Fibroblast of lung (primary cell): ENCODE data around the gene VN1R2. TPM values are rescaled to one million over a fixed set of nuclear protein-coding genes. Genes with fewer than 3 reads are reported as not detected.

ENCODE experiments used
- DNase-seq, 2 donors: peaks; one replicate each; pipeline versions ENCODE4 v3.0.0 to v3.0.0-alpha.2; 2010; ENCODE audit warnings: low read depth in 2 of 2
- H2AFZ ChIP-seq: 2 replicates; pipeline ENCODE4 v1.5.1; 2012; ENCODE audit warnings: low read length, control low read depth, inconsistent platforms
- H3K27ac ChIP-seq: 2 replicates; pipeline ENCODE4 v1.5.1; 2011; ENCODE audit warnings: low read length, control low read depth; ENCODE audit not compliant: insufficient read depth
- H3K27me3 ChIP-seq: 2 replicates; pipeline ENCODE4 v1.5.1; 2011; ENCODE audit warnings: mild to moderate bottlenecking, low read length; ENCODE audit not compliant: control insufficient read depth, insufficient read depth
- H3K36me3 ChIP-seq: 2 replicates; pipeline ENCODE4 v1.5.1; 2011; ENCODE audit warnings: low read length; ENCODE audit not compliant: control insufficient read depth, insufficient read depth
- H3K4me1 ChIP-seq: 2 replicates; pipeline ENCODE4 v1.5.1; 2011; ENCODE audit warnings: low read length; ENCODE audit not compliant: control insufficient read depth, insufficient read depth; ENCODE audit errors: extremely low read depth
- H3K4me2 ChIP-seq: 2 replicates; pipeline ENCODE4 v1.5.1; 2011; ENCODE audit warnings: low read length, control low read depth; ENCODE audit not compliant: insufficient read depth; ENCODE audit errors: extremely low read depth
- H3K4me3 ChIP-seq, 4 experiments: fragments of 200-600 bp in 1 of 4; sonication (generic) in 1 of 4; replicated peaks in 1 of 4; 2 replicates each; pipeline ENCODE4 v1.5.1; 2011 to 2016; ENCODE audit warnings: low read length in 4 of 4, low read depth in 3 of 4, mild to moderate bottlenecking in 3 of 4, control low read depth in 2 of 4, inconsistent platforms in 1 of 4, mixed read lengths in 1 of 4; ENCODE audit not compliant: insufficient read depth in 1 of 4; ENCODE audit errors: control extremely low read depth in 1 of 4
- H3K79me2 ChIP-seq: 2 replicates; pipeline ENCODE4 v1.5.1; 2012; ENCODE audit warnings: mild to moderate bottlenecking, low read length, inconsistent platforms; ENCODE audit not compliant: control insufficient read depth, insufficient read depth
- H3K9ac ChIP-seq: 2 replicates; pipeline ENCODE4 v1.5.1; 2011; ENCODE audit warnings: mild to moderate bottlenecking, low read length, control low read depth; ENCODE audit not compliant: insufficient read depth
- H3K9me3 ChIP-seq: 2 replicates; pipeline ENCODE4 v1.5.1; 2012; ENCODE audit warnings: low read depth, low read length; ENCODE audit not compliant: control insufficient read depth, insufficient read depth
- H4K20me1 ChIP-seq: 2 replicates; pipeline ENCODE4 v1.5.1; 2011; ENCODE audit warnings: low read length; ENCODE audit not compliant: control insufficient read depth, insufficient read depth; ENCODE audit errors: extremely low read depth
- EZH2 ChIP-seq: IDR thresholded peaks from 2 replicates; pipeline ENCODE4 v1.5.1; 2012; ENCODE audit warnings: low read length, control low read depth, mild to moderate bottlenecking; ENCODE audit errors: missing control alignments
- polyA plus RNA-seq, 2 donors: library from polyadenylated mRNA; depleted of rRNA in 1 of 2; stranded (reverse) in 1 of 2; unstranded in 1 of 2; fragments of >200 nt; gene quantifications; 2 replicates each; pipeline ENCODE4 v1.2.1, GENCODE V29; 2011 to 2012; ENCODE audit warnings: missing spikeins in 1 of 2
- total RNA-seq: library from RNA; depleted of rRNA; stranded (reverse); fragments of >200 nt; gene quantifications from 2 replicates; pipeline ENCODE4 v1.2.1, GENCODE V29; 2014
- TF ChIP-seq, protein P1 (sequence below), 2 donors: IDR thresholded peaks in 1 of 2; conservative IDR thresholded peaks in 1 of 2; 1 replicate in 1 of 2; 2 replicates in 1 of 2; pipeline ENCODE4 v1.5.1; 2011 to 2012; ENCODE audit warnings: low read length in 2 of 2, control low read depth in 1 of 2, inconsistent platforms in 1 of 2, low read depth in 1 of 2, mild to moderate bottlenecking in 1 of 2

The VN1R2 gene
- total and polyA plus RNA-seq, 2 donors (not counting 1 experiment from before 2014, with no cell fraction given): 0.17 TPM; not detected in 1

- no peak for TF ChIP-seq EZH2
- TF ChIP-seq, protein P1, sequence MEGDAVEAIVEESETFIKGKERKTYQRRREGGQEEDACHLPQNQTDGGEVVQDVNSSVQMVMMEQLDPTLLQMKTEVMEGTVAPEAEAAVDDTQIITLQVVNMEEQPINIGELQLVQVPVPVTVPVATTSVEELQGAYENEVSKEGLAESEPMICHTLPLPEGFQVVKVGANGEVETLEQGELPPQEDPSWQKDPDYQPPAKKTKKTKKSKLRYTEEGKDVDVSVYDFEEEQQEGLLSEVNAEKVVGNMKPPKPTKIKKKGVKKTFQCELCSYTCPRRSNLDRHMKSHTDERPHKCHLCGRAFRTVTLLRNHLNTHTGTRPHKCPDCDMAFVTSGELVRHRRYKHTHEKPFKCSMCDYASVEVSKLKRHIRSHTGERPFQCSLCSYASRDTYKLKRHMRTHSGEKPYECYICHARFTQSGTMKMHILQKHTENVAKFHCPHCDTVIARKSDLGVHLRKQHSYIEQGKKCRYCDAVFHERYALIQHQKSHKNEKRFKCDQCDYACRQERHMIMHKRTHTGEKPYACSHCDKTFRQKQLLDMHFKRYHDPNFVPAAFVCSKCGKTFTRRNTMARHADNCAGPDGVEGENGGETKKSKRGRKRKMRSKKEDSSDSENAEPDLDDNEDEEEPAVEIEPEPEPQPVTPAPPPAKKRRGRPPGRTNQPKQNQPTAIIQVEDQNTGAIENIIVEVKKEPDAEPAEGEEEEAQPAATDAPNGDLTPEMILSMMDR (conservative IDR thresholded peaks at IDR 0.05 in 1 of 2, IDR thresholded peaks at IDR 0.05 in 1 of 2; ENCODE audit: low read depth in 1 of 2, low read length in 2 of 2): peak; percentile 23 to 28
- DNase-seq: peak in 1 of 2 donors; percentile 9
- Histone ChIP-seq H3K4me3 (no peak overlapping the region), H2AFZ (no peak overlapping the region), H3K79me2 (no peaks in the 10 kb centered on the region), H3K36me3 (no peaks in the 10 kb centered on the region), H3K4me2 (no peak overlapping the region), H4K20me1 (no peaks in the 10 kb centered on the region), H3K4me1 (no peaks in the 10 kb centered on the region), H3K27me3 (no peaks in the 10 kb centered on the region), H3K9ac (no peak overlapping the region), H3K27ac (no peak overlapping the region), H3K9me3 (no peaks in the 10 kb centered on the region)
These were observed 50.3 kb downstream of the VN1R2 start for GRCh38 chr19:53308339-53308811.

Other genes starting within 250 kb of the VN1R2 start
- gene ERVV-1, start 244.4 kb upstream of the VN1R2 start, total RNA-seq: not detected in 2 replicates
- gene ERVV-1, start 244.4 kb upstream of the VN1R2 start, polyA plus RNA-seq: 0.03 and 0.15 TPM in 2 replicates
- not detected in 2 replicates for gene ERVV-2, start 213.6 kb upstream of the VN1R2 start, total RNA-seq
- 0.10 TPM in 1 of 2 replicates, not detected in the other for gene ERVV-2, start 213.6 kb upstream of the VN1R2 start, polyA plus RNA-seq
- gene ZNF160, start 154.9 kb upstream of the VN1R2 start, total RNA-seq: 22.6 and 28.9 TPM in 2 replicates
- gene ZNF160, start 154.9 kb upstream of the VN1R2 start, polyA plus RNA-seq: 13.1 and 21.0 TPM in 2 replicates
- gene ZNF415, start 125.4 kb upstream of the VN1R2 start, total RNA-seq: 11.8 and 15.7 TPM in 2 replicates
- gene ZNF415, start 125.4 kb upstream of the VN1R2 start, polyA plus RNA-seq: 7.2 and 9.9 TPM in 2 replicates
- 8.5 and 10.6 TPM in 2 replicates for gene ZNF347, start 99.2 kb upstream of the VN1R2 start, total RNA-seq
- gene ZNF347, start 99.2 kb upstream of the VN1R2 start, polyA plus RNA-seq: 5.6 and 5.7 TPM in 2 replicates
- gene ZNF665, start 64.9 kb upstream of the VN1R2 start, total RNA-seq: 5.4 and 6.3 TPM in 2 replicates
- gene ZNF665, start 64.9 kb upstream of the VN1R2 start, polyA plus RNA-seq: 2.4 and 3.1 TPM in 2 replicates
- 15.7 and 25.3 TPM in 2 replicates for gene ZNF677, start 3.4 kb upstream of the VN1R2 start, total RNA-seq
- 21.9 and 26.0 TPM in 2 replicates for gene ZNF677, start 3.4 kb upstream of the VN1R2 start, polyA plus RNA-seq
- not detected in 2 replicates for gene VN1R4, start 9.4 kb downstream of the VN1R2 start, total RNA-seq
- gene VN1R4, start 9.4 kb downstream of the VN1R2 start, polyA plus RNA-seq: not detected in 2 replicates
- 9.7 and 9.8 TPM in 2 replicates for gene ZNF845, start 75.5 kb downstream of the VN1R2 start, total RNA-seq
- gene ZNF845, start 75.5 kb downstream of the VN1R2 start, polyA plus RNA-seq: 3.1 and 4.2 TPM in 2 replicates
- gene ZNF525, start 107.4 kb downstream of the VN1R2 start, total RNA-seq: 6.8 and 7.4 TPM in 2 replicates
- 1.8 and 4.8 TPM in 2 replicates for gene ZNF525, start 107.4 kb downstream of the VN1R2 start, polyA plus RNA-seq
- 13.1 and 14.7 TPM in 2 replicates for gene ZNF765, start 136.9 kb downstream of the VN1R2 start, total RNA-seq
- 3.7 and 5.3 TPM in 2 replicates for gene ZNF765, start 136.9 kb downstream of the VN1R2 start, polyA plus RNA-seq
- 9.2 and 10.7 TPM in 2 replicates for gene ZNF761, start 173.7 kb downstream of the VN1R2 start, total RNA-seq
- 7.6 and 11.5 TPM in 2 replicates for gene ZNF761, start 173.7 kb downstream of the VN1R2 start, polyA plus RNA-seq
- 3.6 and 3.9 TPM in 2 replicates for gene ZNF813, start 209.4 kb downstream of the VN1R2 start, total RNA-seq
- 1.4 and 1.8 TPM in 2 replicates for gene ZNF813, start 209.4 kb downstream of the VN1R2 start, polyA plus RNA-seq